Stimulated activated naive CD8-positive, alpha-beta T cell treated with anti-CD3 and anti-CD28 coated beads, Interleukin-15, Interleukin-2, amounts not matched to agents 100 U/mL and 50 U/mL, for 24 hours (primary cell): ENCODE data around the gene RNF121.
A peak's percentile ranks its signal among the peaks of the same experiment; 100 is the strongest.

Experiments
- ATAC-seq: fragments of 150-1000 bp; cut with Tn5 transposase; one replicate; pipeline ENCODE4 v1.10.0; 2021
- DNase-seq: peaks from one replicate; pipeline ENCODE4 v3.0.0; 2021

RNF121 gene

GRCh38 chr11:71990701-71991100 lies 61.9 kb downstream of the RNF121 start:
- DNase-seq, result no peak
- no peak for ATAC-seq

DNA sequence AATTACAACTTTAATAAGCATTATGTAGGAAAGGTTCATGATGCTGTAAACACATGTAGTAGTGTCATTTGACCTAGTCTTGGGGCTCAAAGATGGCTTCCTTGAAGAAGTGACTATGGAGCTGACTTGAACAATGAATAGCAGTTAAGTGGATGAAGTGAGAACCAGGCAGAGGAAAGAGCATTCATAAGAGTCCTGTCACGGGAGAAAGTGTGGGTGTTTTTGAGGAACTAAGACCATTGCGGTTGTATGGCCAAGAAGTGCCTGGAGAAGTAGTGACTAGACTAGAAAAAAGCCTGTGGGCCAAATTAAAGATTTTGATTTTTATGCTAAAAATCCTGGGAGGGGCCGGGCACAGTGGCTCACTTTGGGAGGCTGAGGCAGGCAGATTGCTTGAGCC lies 62.6 kb downstream of the RNF121 start:
- ATAC-seq, result peak; percentile 23
- no peak for DNase-seq

- no peak for DNase-seq
- ATAC-seq, result no peak
Observed at GRCh38 chr11:71992136-71992730, 63.4 kb downstream of the RNF121 start.

DNA sequence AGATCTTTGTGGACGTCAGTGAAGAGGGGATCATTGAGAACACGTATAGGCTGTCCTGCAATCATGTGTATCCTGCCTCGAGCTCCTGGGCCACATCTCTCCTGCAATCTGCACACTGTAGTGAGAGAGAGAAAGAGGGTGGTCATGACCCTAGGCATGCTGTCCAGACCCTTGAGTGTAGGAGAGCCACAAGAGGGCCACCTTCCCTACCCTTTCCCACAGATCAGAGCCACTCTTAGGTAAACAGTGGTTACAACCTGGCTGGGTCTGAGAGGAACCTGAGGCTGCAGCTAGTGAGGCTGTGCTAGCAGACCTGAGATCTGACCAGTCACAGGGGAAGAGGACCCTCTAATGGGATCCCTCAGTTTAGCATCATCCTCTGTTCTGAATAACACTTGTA lies 65.9 kb downstream of the RNF121 start:
- DNase-seq (no peak), ATAC-seq (no peak)

- no peak for DNase-seq
- no peak for ATAC-seq
Observed at GRCh38 chr11:71995726-71996291, 67.0 kb downstream of the RNF121 start.

GRCh38 chr11:71996517-71996916 lies 67.7 kb downstream of the RNF121 start:
- no peak for DNase-seq
- no peak for ATAC-seq

DNA sequence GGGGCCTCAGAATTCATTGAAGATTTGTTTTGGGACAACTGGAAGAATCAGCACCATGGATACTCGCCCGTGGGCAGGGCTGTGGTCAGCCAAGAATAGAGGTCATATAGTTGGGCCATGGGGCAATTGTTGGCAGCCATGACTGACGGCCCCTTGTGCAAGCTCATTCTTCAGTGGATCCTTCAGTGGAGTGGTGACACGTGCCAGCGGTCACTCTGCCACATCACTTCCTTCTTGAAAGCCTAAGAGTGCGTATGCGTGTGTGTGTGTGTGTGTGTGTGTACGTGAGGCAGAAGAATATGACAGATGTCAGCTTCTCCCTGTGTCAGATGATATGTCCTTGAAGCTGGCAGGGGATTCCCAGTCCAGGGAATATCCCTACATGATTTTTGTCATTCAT lies 68.1 kb downstream of the RNF121 start:
- DNase-seq, result no peak
- ATAC-seq, result no peak

DNA sequence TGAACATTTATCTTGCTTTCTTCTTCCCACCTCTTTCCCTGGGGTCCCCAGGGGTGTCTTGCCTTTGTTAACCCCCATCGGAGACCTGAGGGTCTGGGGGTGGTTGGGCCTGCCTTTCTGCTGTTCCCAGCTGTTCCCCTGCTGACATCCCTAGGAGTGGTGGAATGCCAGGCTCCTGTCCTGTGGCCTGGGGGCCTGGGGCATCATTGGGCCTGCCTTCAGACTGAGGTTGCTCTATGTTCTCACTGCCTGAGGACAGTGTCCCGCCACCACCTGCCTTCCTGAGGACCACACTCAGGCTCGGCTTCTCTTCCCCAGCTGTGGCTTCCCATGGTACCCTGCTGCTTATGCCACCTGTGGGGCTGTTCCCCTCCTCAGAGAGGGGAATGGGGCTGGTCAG lies 68.7 kb downstream of the RNF121 start:
- ATAC-seq (no peak), DNase-seq (no peak)

GRCh38 chr11:71998061-71998460 lies 69.2 kb downstream of the RNF121 start:
- no peak for DNase-seq

GRCh38 chr11:71998649-71999310 lies 69.9 kb downstream of the RNF121 start, which contains the start of gene IL18BP:
Gene IL18BP (plus strand): TSS chr11:71998909. CDS start chr11:71999985, 1,076 bp downstream.
- ATAC-seq, result no peak
- DNase-seq, result no peak

More at GRCh38 chr11:71998061-71998460, 69.2 kb downstream of the RNF121 start:
- no peak for ATAC-seq

- ATAC-seq, result no peak
Observed at GRCh38 chr11:71999362-71999761, 70.5 kb downstream of the RNF121 start.

DNA sequence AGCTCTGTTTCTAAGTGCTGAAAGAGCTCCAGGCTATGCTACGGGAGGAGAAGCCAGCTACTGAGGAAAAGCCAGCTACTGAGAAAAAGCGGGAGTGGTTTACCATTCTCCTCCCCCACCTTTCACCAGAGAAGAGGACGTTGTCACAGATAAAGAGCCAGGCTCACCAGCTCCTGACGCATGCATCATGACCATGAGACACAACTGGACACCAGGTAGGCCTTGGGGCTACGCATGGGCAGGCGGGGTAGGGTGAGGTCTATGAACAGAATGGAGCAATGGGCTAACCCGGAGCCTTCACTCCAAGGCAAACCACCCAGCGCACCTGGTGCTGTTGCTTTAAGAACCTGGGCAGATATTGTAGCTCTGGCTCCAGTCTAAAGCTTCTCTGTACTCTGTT lies 71.0 kb downstream of the RNF121 start:
- DNase-seq, result no peak
- no peak for ATAC-seq

More at GRCh38 chr11:71999362-71999761, 70.5 kb downstream of the RNF121 start:
- no peak for DNase-seq

DNA sequence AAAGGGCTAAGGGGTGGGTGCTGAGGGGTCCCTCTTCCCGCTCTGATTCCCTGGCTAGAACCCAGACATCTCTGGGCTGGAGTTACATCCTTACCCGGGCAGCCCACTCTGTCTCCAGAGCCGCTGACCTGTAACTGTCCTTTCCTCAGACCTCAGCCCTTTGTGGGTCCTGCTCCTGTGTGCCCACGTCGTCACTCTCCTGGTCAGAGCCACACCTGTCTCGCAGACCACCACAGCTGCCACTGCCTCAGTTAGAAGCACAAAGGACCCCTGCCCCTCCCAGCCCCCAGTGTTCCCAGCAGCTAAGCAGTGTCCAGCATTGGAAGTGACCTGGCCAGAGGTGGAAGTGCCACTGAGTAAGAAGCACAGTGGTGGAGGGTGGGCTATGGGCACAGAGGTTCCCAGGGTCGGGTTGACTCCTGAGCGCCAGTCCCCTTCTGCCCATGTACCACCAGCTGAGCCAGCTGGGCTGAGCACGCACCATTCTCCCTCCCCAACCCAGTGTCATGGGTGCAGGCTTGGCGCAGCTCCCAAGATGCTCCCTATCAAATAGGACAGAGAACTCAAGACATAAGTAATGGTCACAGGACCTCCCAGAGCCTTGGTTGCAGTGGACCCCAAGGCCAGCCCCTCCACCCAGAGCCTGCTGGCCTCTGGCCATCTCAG lies 71.5 kb downstream of the RNF121 start:
- ATAC-seq (no peak), DNase-seq (no peak)

DNA sequence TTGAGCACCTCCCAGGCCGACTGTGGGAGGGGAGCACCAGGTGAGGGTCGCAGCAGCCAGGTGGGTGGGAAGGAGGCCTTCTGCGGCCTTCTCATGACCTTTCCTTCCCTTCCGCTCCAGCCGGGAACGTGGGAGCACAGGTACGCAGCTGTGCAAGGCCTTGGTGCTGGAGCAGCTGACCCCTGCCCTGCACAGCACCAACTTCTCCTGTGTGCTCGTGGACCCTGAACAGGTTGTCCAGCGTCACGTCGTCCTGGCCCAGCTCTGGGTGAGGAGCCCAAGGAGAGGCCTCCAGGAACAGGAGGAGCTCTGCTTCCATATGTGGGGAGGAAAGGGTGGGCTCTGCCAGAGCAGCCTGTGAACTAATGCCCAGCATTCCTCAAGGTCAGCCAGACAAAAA lies 72.4 kb downstream of the RNF121 start:
- no peak for ATAC-seq
- no peak for DNase-seq

DNA sequence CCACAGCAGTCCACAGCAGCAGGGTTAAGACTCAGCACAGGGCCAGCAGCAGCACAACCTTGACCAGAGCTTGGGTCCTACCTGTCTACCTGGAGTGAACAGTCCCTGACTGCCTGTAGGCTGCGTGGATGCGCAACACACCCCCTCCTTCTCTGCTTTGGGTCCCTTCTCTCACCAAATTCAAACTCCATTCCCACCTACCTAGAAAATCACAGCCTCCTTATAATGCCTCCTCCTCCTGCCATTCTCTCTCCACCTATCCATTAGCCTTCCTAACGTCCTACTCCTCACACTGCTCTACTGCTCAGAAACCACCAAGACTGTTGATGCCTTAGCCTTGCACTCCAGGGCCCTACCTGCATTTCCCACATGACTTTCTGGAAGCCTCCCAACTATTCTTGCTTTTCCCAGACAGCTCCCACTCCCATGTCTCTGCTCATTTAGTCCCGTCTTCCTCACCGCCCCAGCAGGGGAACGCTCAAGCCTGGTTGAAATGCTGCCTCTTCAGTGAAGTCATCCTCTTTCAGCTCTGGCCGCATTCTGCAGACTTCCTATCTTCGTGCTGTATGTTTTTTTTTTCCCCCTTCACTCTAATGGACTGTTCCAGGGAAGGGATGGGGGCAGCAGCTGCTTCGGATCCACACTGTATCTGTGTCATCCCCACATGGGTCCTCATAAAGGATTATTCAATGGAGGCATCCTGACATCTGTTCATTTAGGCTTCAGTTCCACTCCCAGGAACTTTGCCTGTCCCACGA lies 73.2 kb downstream of the RNF121 start:
- ATAC-seq, result no peak
- DNase-seq, result no peak

DNA sequence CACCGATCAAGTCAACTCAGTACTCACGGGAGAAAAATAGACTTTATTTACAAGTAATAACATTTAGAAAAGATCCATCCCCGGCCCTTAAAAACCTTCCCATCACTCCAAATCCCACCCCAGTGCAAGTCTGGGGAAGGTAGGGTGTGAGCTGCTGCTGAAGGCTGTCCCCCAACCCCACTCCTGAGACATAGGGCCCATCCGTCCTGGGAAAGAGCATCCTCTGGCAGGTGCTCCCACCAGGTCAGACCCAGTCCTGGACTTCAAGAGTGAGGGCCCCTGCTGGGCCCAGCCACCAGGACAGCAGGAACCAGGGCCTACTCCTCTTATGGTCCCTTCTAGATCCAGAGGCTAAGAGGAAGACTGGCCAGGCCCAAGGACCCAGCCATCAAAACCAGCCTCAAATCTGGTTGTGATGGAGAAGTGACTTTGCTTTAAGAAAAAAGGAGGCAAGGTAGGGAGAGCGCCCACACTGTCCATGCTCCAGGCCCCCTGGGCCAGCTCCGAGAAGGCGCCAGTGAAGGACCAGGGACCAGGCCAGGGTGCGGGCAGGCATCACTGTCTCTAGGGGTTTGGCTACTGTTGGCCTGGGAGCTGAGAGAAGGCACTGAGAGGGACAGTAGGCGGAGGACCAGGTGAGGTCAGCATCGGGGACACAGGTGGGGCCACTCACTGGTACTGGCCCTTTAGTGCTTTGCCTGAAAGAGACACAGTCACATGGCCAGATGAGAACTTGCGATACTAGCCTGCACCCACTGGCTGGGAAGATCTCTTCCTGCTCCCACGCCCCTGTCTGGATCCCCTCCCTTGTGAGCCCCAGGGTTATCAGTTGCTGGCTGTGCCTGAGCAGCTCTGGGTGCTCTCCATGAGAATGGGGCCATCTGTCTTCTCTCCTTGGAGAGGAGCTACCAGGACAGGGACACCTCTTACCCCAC lies 74.3 kb downstream of the RNF121 start:
- no peak for ATAC-seq

GRCh38 chr11:72003776-72004171 lies 74.9 kb downstream of the RNF121 start:
- ATAC-seq, result no peak
- no peak for DNase-seq

More for the DNA sequence above, 74.3 kb downstream of the RNF121 start:
- no peak for DNase-seq

DNA sequence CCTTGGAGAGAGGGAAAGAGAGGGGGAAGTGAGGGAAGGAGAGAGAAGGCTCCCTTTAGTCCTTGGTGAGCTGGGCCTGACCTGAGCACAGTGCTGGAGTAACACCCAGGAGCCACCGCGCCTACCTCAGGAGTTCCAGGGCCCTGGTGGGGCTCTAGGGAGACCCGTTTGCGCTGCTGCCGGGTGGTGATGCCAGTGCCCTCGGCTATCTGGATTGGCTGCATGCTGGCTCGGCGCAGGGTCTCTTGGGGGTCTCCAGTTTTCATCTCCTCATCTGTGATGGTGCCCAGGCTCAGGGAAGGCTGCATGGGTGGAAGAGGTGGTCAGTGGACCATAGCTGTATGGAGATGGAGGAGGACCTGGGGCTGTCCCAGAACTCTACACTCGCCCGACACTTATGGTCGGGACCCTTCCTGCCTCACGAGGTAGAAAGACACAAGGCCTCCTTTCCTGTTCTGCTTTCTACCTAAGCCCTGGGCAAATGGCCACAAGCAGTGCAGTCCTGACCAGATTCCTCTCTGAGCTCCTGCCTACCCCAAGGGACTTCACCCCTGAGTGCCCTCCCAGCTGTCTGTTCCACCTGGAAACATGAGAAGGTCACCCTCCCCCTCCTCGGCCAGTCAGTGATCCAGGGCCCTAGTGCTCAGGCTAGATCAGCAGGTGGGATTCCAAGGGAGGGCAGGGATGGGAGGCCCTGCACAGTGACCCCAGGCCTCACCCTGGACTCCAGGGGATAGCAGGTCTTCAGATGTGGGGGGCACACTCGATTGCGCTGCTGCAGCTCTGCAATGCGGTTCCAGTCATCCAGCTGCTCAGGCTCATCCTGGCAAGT lies 75.9 kb downstream of the RNF121 start:
- DNase-seq, result no peak
- ATAC-seq, result no peak

DNA sequence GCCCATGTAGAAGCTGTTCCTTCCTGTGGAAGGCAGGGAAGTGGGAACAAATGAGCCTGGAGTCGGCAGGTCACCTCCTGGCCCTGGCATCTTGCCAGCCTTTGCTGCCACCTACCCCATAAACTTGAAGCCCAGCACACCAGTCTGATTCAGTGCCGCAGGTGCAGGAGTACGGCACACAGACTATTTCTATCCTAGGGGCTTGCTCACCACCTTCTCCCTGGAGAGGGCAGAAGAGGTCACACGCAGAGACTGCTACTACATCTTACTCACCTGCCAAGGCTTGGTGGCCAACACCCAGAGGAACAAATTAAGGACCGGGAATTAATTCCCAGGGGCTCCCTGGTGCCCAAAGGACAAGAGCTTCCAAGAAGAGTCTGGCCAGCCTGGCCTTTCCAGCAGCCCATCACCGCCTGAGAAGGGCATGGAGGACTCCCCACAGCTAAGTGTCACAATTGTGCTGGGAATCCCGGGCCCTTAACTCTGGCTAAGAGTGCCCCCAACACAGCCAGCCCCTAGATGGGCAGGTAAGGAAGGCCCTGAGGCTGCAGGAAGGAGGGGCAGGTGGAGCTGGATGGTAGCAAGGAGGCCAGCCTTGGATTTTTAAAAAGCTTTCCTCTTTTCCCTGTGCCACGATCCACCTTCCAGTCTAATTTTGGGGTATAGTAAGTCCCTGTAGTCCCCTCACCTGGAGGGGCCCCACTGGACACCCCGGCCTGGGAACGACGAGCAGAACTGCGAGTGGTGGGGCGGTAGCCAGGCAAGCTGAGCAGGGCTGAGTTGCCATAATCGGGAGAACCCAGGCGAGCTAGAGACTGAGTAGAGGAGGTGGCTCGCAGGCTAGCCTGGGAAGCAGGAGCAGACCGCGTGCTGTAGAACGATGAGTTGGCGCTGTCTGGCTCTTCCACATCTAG lies 76.8 kb downstream of the RNF121 start:
- no peak for DNase-seq
- no peak for ATAC-seq
